ENCODE results near the gene VSIG10L2. TPM values are rescaled to one million over a fixed set of nuclear protein-coding genes. Genes with fewer than 3 reads are reported as not detected.

VSIG10L2 gene
- total RNA-seq, 1 experiment from 2014 or later, result not detected

- no peak for DNase-seq (ENCODE audit: low read depth)
Measured at GRCh38 chr11:125929445-125930075, 16.3 kb upstream of the VSIG10L2 start.

- no peak for DNase-seq (ENCODE audit: low read depth)
Measured at GRCh38 chr11:125930076-125930450, 15.8 kb upstream of the VSIG10L2 start.

DNA sequence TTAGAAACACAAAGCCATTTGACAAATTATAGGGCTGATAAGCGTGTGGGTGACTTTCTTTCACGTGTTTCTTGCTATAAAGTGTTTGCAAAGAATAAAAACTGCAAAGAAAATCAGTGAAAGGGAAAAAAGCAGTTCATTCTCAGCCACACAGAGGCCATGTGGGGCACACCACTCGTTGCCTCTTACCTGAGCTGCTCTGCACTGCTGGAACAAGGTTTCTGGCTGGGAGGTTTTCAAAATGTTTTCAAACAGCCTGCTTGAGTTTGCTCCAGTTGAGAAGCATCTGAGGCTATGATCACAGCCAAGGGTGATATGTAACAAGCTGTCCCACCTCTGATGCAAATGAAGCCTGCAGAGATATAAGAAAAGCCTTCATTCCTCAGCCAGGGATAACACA lies 14.7 kb upstream of the VSIG10L2 start:
- no peak for DNase-seq (ENCODE audit: low read depth)

GRCh38 chr11:125931668-125932067 lies 14.2 kb upstream of the VSIG10L2 start:
- no peak for DNase-seq (ENCODE audit: low read depth)

DNA sequence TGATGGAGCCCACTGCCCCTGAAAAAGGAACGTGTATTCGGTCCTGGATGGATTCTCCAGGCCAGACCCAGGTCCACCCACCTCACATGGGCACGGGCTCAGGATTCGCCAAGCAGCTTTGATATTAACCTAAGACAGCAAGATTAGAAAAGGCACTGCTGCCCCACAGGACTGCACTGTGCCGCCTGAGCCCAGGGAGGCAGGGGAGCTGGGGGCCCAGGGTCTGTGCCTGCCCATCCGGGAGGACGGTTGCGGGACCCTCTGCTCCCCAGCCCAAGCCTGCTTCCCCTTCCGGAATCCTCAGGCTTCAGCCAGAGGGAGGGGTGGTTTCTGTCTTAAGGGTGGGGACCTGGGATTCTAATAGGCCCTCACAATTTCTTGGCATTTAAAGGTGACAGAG lies 13.5 kb upstream of the VSIG10L2 start:
- no peak for DNase-seq (ENCODE audit: low read depth)

DNA sequence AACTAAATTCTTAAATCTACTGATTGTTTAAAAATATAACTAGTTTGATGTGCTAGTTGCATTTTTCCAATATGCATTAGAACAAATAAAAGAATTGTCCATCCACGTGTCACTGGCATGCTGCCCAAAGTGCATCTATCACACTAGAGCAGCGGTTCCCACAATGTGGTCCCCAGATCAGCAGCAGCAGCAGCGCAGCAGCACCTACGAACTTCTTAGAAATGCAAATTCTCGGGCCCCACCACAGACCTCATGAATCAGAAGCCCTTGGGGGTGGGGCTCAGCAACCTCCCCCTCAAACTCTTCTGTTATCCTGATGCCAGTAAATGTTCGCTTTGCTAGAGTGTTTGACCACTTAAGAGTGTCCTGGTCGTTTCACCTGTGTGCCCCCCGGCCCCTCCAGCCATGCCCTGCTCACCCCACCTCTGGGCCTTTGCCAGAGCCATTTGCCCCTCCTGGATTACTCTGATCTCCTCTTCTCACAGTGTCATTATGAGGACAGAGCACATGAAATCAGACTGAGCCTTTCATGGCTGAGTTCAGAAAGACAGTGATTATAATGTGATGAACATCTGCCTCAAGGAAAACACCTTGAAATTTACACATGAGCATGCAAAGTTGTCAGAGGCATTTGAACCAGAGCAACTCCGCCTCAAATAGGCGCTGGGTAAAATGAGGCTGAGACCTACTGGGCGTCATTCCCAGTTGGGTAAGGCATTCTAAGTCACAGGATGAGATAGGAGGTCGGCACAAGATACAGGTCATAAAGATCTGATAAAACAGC lies 12.6 kb upstream of the VSIG10L2 start:
- DNase-seq (ENCODE audit: low read depth), result no peak

GRCh38 chr11:125934473-125934872 lies 11.4 kb upstream of the VSIG10L2 start:
- no peak for DNase-seq (ENCODE audit: low read depth)

- no peak for DNase-seq (ENCODE audit: low read depth)
Measured at GRCh38 chr11:125935056-125935455, 10.8 kb upstream of the VSIG10L2 start.

DNA sequence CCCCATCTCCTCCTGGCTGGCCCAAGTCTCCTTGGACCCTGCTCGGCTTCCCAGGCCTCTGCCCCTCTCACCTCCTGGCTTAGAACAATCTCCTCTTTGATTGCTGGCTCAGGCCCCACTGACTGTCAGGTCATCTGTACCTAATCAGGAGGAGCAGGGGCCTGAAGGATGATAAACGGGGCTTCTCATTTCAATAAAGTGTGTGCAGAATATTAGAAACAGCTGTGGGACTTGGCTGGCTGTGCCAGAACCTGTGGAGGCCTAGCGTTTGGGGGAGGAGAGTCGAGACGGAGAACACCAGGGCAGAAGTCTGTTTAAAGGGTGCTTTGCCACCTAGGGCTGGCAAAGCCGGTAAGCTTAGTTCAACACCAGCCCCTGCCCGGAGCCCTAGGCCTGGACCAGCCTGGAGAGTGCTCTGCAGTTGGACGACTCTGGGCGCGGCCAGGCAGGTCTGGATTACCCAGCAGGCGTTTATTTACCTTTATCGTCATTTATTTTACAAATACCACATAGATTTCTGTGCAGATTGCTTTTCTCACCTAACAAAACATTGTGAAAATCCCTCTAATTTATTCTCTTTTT lies 10.1 kb upstream of the VSIG10L2 start:
- no peak for DNase-seq (ENCODE audit: low read depth)

- DNase-seq (ENCODE audit: low read depth), result no peak
Measured at GRCh38 chr11:125938418-125938817, 7.4 kb upstream of the VSIG10L2 start.

GRCh38 chr11:125939081-125939521 lies 6.7 kb upstream of the VSIG10L2 start:
- no peak for DNase-seq (ENCODE audit: low read depth)

GRCh38 chr11:125940145-125940544 lies 5.7 kb upstream of the VSIG10L2 start:
- DNase-seq (ENCODE audit: low read depth), result no peak

DNA sequence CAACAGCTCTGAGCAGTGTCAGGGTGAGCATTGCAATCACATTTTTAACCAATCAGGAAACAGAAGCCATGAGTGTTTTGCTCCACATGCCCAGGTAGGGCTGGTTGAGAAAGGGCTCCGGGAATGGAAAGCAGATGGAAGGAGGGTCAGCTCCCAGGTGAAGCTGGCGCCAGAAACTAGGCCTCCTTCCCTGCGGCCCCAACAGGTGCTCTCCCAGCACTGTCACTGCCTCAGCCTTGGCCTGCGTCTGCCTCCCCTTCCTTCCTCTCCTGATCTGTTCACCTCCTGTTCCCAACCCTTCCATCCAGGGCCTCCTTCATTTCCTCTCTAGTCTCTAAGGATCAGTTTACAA lies 4.6 kb upstream of the VSIG10L2 start:
- DNase-seq (ENCODE audit: low read depth), result no peak

- DNase-seq (ENCODE audit: low read depth), result peak; percentile 22
Measured at GRCh38 chr11:125941619-125942611, 3.9 kb upstream of the VSIG10L2 start.

- no peak for DNase-seq (ENCODE audit: low read depth)
Measured at GRCh38 chr11:125942771-125943428, 2.9 kb upstream of the VSIG10L2 start.

- no peak for DNase-seq (ENCODE audit: low read depth)
Measured at GRCh38 chr11:125943661-125944349, 2.0 kb upstream of the VSIG10L2 start.

GRCh38 chr11:125944350-125945010 lies 1.4 kb upstream of the VSIG10L2 start:
- DNase-seq (ENCODE audit: low read depth), result no peak

DNA sequence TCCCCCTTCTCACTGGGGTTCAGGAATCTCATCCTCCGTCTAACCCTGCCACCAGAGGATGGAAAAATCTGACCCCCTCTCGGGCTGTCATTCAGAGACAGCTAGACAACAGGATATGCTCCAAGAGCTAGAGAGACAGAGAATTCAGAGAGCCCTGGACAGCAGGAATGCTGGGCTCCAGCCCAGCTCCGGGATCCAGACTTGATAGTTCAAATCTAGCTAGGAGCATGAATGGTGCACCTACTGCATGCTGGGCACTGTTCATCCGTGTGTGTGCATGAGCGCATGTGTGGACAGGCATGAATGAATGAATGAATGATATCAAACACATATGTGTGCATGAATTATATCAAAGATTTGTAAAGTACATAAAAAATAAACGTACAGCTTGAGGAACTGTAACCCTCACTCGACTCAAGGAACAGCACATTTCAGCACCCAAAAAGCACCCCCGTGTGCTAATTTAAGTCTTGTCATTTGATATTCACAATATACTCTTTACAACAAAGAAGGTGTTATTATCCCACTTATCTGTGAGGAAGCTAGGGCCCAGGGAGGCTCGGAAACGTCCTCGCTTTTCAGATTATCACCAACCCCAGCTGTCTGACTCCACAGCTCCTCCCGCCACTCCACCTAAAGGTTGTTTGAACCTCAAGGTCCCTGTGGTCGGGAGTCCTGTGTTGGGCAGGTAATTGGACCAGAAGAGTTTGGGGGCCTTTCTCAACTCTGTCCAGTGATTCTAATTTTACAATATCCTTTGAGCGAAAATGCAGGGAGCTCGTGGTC lies 640 bp upstream of the VSIG10L2 start:
- no peak for DNase-seq (ENCODE audit: low read depth)

All from HT1080 (cell line).